ENCODE measurements around the gene HOXC9.

HOXC9 gene

DNA sequence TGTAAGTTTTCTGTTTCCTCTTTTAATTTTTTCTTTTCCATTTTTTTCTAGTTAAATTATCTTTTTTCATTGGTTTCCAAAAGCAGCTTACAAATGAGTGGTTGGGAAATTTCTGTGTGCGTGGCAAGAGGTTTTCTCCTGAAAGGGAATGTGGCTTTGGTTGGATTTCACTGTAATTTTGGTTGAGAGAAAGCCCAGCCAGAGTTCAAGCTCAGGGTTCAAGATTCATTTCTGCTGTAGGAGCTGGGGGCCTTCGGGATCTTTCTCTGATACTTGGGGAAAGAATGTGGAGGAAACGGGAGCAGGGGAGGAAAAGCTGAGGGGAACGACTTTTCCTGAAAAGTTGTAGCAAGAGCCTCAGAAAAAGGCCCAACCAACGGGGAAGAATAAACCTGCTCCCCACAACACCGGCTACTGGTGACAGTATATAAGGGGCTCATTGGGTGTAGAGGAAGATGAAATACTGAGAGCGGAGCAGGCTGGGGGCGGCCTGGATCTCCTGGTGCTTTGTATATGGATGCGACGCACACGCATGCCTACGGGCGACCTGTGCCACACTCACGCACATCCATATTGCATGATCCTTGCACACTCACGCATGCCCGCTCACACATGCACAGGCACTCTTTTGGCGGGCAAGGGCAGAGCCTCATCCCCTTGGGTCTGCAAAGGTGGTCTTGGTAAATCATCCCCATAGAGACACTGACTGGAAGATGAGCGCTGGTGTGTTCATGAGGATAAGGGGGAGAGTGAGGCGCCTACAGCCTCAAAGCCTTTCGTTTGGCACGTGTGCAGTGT lies 13.1 kb upstream of the HOXC9 start:
- DNase-seq (ENCODE audit: extremely low read depth, low read depth) = no peak
- TF ChIP-seq, protein P1, sequence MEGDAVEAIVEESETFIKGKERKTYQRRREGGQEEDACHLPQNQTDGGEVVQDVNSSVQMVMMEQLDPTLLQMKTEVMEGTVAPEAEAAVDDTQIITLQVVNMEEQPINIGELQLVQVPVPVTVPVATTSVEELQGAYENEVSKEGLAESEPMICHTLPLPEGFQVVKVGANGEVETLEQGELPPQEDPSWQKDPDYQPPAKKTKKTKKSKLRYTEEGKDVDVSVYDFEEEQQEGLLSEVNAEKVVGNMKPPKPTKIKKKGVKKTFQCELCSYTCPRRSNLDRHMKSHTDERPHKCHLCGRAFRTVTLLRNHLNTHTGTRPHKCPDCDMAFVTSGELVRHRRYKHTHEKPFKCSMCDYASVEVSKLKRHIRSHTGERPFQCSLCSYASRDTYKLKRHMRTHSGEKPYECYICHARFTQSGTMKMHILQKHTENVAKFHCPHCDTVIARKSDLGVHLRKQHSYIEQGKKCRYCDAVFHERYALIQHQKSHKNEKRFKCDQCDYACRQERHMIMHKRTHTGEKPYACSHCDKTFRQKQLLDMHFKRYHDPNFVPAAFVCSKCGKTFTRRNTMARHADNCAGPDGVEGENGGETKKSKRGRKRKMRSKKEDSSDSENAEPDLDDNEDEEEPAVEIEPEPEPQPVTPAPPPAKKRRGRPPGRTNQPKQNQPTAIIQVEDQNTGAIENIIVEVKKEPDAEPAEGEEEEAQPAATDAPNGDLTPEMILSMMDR (IDR thresholded peaks at IDR 0.05; ENCODE audit: low read depth, low read length) = no peak

DNA sequence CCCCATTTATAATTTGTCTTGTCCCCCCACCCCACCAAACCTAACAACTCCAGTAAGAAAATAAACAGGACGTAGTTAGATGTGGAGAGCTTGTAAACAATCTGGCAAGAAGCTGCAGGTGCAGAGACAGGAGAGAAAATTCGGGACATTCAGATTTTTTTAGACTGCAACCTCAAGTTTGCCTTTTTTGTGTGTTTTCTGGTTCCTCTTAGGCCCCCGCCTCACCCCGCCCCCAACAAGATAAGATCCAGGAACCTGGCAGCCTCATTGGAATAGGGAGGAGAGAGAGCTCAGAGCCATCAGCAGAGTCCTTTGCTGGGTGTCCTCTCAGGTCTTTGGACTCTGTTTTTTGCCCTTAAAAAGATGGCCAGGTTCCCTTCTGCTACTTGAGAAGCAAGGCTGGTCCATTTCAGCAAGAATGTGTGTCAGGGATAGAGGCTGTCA lies 12.2 kb upstream of the HOXC9 start:
- TF ChIP-seq, protein P1 (IDR thresholded peaks at IDR 0.05; ENCODE audit: low read depth, low read length) = no peak
- no peak for DNase-seq (ENCODE audit: extremely low read depth, low read depth)

DNA sequence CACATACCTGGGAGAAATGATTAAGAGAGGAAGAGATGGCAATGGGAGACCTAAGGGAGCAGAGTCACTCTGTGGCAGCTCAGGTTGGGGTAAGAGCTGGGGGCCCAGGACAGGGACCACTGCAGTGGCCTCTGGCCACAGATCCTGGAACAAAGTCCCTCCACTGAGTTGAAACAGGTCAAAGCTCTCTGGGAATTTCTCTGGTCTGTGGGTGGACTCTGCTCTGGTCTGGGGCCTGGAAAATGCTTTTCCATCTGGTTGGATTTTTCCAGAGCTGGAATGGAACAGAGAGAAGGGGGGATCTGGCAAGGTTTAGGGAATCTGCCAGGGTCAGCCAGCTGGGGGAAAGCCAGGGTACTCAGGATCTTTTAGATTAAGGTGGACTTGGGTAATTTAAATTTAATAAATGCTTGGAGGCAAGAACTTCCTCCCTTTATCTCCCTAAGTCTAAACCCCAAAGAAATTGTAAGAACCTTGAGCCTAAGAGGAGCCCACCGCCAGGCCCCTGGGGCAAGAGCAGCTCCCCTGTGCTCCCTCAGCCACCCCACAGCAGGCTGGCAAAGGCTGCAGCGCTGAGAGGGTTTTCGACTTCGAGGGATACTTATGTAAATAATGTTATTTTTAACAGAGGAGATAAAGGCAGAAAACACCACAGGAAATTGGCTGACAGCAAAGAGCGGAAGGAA lies 11.3 kb upstream of the HOXC9 start:
- TF ChIP-seq, protein P1 (IDR thresholded peaks at IDR 0.05; ENCODE audit: low read depth, low read length) = no peak

DNA sequence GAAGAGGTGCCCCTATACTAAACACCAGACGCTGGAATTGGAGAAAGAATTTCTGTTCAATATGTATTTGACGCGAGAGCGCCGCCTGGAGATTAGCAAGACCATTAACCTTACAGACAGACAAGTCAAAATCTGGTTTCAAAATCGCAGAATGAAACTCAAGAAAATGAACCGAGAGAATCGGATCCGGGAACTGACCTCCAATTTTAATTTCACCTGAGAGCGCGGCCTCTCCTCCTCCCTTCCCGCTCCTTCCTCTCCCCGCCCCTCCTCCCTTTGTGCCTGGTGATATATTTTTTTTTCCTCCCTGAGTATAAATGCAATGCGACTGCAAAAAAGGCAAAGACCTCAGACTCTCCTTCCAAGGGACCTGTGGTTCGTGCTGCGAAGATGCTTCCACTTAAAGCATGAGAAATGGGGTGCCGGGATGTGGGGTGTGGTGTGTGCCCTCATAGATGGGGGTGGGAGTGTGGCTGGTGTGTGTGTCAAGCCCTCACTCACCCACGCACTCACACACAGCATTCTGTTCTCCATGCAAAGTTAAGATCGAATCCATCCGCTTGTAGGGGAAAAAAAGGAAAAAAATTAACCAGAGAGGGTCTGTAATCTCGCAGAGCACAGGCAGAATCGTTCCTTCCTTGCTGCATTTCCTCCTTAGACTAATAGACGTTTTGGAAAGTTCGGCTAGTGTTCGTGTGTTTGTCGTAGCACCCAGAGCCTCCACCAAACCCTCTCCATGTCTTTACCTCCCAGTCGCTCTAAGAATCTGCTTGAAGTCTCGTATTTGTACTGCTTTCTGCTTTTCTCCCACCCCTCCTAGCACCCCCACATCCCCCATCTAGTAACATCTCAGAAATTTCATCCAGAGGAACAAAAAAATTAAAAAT lies 10.5 kb upstream of the HOXC9 start:
- TF ChIP-seq, protein P1 (IDR thresholded peaks at IDR 0.05; ENCODE audit: low read depth, low read length) = peak; percentile 50
- DNase-seq (ENCODE audit: extremely low read depth, low read depth) = peak; percentile 7

More for the DNA sequence above, 11.3 kb upstream of the HOXC9 start:
- no peak for DNase-seq (ENCODE audit: extremely low read depth, low read depth)

DNA sequence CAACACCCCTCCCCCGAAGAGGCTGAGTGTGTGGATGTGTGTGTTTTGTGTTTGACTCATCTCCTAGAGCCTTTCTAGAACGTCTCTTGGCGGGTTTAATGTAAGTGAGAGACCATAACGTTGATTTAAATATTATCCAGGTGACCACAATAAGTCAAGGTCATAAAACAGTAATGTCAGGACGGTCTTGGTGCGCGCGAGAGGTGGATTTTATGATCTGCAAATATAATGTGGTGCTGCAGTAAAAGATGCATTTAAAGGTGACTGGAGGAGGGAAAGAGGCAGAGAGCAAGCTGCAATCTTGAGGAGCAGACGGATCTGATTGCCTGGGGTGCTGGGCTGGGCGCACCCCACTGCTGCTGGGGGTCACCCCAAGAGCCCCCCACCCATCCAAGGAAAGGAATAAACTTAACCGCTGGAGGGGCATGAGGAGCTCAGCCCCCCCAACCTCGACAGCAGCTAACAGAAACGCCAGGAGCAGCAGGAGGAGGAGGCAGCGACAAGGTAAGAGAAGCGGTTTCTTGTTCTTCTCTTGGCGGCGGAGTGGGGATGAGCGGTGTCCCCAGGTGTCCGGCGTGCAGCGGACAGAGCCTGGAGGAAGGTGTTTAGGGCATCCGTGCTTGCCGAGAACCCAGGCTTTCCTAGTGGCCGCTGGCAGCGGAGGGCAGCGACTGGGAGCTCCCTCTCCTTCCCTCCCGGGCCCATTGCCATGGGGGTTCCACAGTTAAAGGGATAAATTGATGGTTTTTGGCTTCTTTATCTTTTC lies 9.5 kb upstream of the HOXC9 start:
- TF ChIP-seq, protein P1 (IDR thresholded peaks at IDR 0.05; ENCODE audit: low read depth, low read length) = no peak

DNA sequence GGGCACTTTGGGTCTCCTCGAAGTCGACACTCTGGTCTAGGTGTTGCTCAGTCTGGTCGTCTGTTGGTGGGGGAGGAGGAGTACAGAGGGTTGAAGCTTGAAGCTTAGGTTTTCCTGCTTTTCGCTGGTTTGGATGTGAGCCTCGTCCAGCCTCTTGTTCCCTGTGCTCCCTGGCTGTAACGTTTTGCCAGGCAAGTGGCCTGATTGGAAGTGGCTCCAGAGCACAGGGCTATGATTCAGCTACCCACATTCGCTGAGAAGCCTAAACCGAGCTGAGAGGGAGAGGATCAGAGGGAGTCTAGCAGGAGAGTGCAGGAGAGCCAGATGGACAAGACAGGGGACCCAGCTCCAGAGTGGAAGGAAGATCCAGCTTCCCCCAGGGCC lies 8.9 kb upstream of the HOXC9 start:
- DNase-seq (ENCODE audit: extremely low read depth, low read depth) = no peak
- TF ChIP-seq, protein P1 (IDR thresholded peaks at IDR 0.05; ENCODE audit: low read depth, low read length) = no peak

More for the DNA sequence above, 9.5 kb upstream of the HOXC9 start:
- DNase-seq (ENCODE audit: extremely low read depth, low read depth) = no peak
